ENCODE measurements around the gene SKIDA1. TPM values are rescaled to one million over a fixed set of nuclear protein-coding genes. Genes with fewer than 3 reads are reported as not detected.

SKIDA1 gene
- total RNA-seq, 1 experiment from 2014 or later: 4.4 TPM

- Histone ChIP-seq H3K27me3 (replicated peaks; ENCODE audit: insufficient read depth, low read depth, low read length, poor library complexity) (no peaks in the 10 kb centered on the region), H3K27ac (ENCODE audit: low read depth, low read length, poor library complexity, severe bottlenecking) (no peak overlapping the region), H3K9me3 (ENCODE audit: low read depth, low read length, poor library complexity, severe bottlenecking) (no peaks in the 10 kb centered on the region), H3K4me1 (ENCODE audit: insufficient read depth, low read length, poor library complexity, severe bottlenecking) (peaks cover 11% of the 10 kb centered on the region), H3K36me3 (ENCODE audit: insufficient read depth, low read length, poor library complexity, severe bottlenecking) (no peaks in the 10 kb centered on the region), H3K4me3 (ENCODE audit: low read depth, low read length, poor library complexity, severe bottlenecking) (no peak overlapping the region)
- no TSS peak for BruUV-seq (replicated peaks)
- no peak for DNase-seq (ENCODE audit: low spot score)
- intact Hi-C loops (cut with micrococcal nuclease; ENCODE audit: unreplicated experiment): no loop called here
- ChIA-PET CTCF (no interaction called here), POLR2A (ENCODE audit: low non-redundant PET) (interaction anchor here (0.5 kb wide), 1 partner anchor 29 kb away, joined by 3 read pairs; no protein-coding TSS in a partner anchor)
- no peak for TF ChIP-seq EZH2 (IDR thresholded peaks at IDR 0.05; ENCODE audit: borderline replicate concordance, low read depth, low read length, poor library complexity, severe bottlenecking)
- TF ChIP-seq, protein P1, sequence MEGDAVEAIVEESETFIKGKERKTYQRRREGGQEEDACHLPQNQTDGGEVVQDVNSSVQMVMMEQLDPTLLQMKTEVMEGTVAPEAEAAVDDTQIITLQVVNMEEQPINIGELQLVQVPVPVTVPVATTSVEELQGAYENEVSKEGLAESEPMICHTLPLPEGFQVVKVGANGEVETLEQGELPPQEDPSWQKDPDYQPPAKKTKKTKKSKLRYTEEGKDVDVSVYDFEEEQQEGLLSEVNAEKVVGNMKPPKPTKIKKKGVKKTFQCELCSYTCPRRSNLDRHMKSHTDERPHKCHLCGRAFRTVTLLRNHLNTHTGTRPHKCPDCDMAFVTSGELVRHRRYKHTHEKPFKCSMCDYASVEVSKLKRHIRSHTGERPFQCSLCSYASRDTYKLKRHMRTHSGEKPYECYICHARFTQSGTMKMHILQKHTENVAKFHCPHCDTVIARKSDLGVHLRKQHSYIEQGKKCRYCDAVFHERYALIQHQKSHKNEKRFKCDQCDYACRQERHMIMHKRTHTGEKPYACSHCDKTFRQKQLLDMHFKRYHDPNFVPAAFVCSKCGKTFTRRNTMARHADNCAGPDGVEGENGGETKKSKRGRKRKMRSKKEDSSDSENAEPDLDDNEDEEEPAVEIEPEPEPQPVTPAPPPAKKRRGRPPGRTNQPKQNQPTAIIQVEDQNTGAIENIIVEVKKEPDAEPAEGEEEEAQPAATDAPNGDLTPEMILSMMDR (conservative IDR thresholded peaks at IDR 0.05; ENCODE audit: low read depth, low read length): no peak
Measured at GRCh38 chr10:21488957-21489446, 36.5 kb downstream of the SKIDA1 start.

- Histone ChIP-seq H3K27ac (ENCODE audit: low read depth, low read length, poor library complexity, severe bottlenecking) (no peak overlapping the region), H3K4me3 (ENCODE audit: low read depth, low read length, poor library complexity, severe bottlenecking) (no peak overlapping the region), H3K4me1 (ENCODE audit: insufficient read depth, low read length, poor library complexity, severe bottlenecking) (peaks cover 11% of the 10 kb centered on the region), H3K27me3 (replicated peaks; ENCODE audit: insufficient read depth, low read depth, low read length, poor library complexity) (no peaks in the 10 kb centered on the region), H3K9me3 (ENCODE audit: low read depth, low read length, poor library complexity, severe bottlenecking) (no peaks in the 10 kb centered on the region), H3K36me3 (ENCODE audit: insufficient read depth, low read length, poor library complexity, severe bottlenecking) (no peaks in the 10 kb centered on the region)
- DNase-seq (ENCODE audit: low spot score): peak; percentile 19
- CTCF ChIA-PET: no interaction called here
- BruUV-seq (replicated peaks): no TSS peak
- intact Hi-C loops (cut with micrococcal nuclease; ENCODE audit: unreplicated experiment): no loop called here
- TF ChIP-seq EZH2 (IDR thresholded peaks at IDR 0.05; ENCODE audit: borderline replicate concordance, low read depth, low read length, poor library complexity, severe bottlenecking): no peak
- TF ChIP-seq, protein P1 (conservative IDR thresholded peaks at IDR 0.05; ENCODE audit: low read depth, low read length): no peak
- POLR2A ChIA-PET (ENCODE audit: low non-redundant PET): no interaction called here
Measured at GRCh38 chr10:21488246-21488956, 37.1 kb downstream of the SKIDA1 start.

DNA sequence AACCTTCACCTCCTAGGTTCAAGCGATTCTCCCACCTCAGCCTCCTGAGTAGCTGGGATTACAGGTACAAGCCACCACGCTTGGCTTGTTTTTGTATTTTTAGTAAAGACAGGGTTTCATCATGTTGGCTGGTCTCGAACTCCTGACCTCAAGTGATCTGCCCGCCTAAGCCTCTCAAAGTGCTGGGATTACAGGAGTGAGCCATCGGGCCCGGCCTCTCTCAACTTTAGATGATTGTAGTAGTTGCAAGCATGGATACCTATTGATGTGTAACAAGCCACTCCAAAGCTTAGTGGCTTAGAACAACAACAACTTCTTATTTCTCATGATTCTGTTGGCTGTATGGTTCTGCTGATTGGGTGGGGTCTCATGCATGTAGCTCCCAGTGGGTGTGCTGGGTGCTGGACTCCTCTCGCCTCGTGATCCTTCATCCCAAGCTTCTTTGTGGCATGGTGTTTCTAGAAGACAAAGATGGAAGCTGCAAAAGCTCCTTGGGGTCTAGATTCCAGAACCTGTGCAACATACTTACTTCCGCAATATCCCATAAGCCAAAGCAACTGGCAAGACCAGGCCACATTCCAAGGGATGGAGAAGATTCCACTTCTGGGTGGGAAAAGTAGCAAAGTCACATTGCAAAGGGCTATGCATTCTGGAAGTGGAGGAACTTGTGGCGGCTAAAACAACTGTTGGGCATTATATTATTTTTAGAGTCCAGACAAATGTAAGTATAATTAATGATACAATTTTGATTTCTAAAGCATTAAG lies 37.9 kb downstream of the SKIDA1 start:
- no TSS peak for BruUV-seq (replicated peaks)
- ChIA-PET POLR2A (ENCODE audit: low non-redundant PET) (no interaction called here), CTCF (no interaction called here)
- Histone ChIP-seq H3K9me3 (ENCODE audit: low read depth, low read length, poor library complexity, severe bottlenecking) (no peaks in the 10 kb centered on the region), H3K36me3 (ENCODE audit: insufficient read depth, low read length, poor library complexity, severe bottlenecking) (no peaks in the 10 kb centered on the region), H3K27ac (ENCODE audit: low read depth, low read length, poor library complexity, severe bottlenecking) (no peak overlapping the region), H3K4me3 (ENCODE audit: low read depth, low read length, poor library complexity, severe bottlenecking) (no peak overlapping the region), H3K4me1 (ENCODE audit: insufficient read depth, low read length, poor library complexity, severe bottlenecking) (peaks cover 11% of the 10 kb centered on the region), H3K27me3 (replicated peaks; ENCODE audit: insufficient read depth, low read depth, low read length, poor library complexity) (no peaks in the 10 kb centered on the region)
- DNase-seq (ENCODE audit: low spot score): no peak
- intact Hi-C loops (cut with micrococcal nuclease; ENCODE audit: unreplicated experiment): no loop called here
- TF ChIP-seq, protein P1 (conservative IDR thresholded peaks at IDR 0.05; ENCODE audit: low read depth, low read length): no peak
- no peak for TF ChIP-seq EZH2 (IDR thresholded peaks at IDR 0.05; ENCODE audit: borderline replicate concordance, low read depth, low read length, poor library complexity, severe bottlenecking)
